T-cell (primary cell): ENCODE results near the gene HS2ST1. TPM values are rescaled to one million over a fixed set of nuclear protein-coding genes. Genes with fewer than 3 reads are reported as not detected.
A peak's percentile ranks its signal among the peaks of the same experiment; 100 is the strongest.

ENCODE experiments used
- ATAC-seq, 4 experiments: fragments of 200-7000 bp in 3 of 4; fragments of 150-1000 bp in 1 of 4; cut with Tn5 transposase; replicated peaks in 1 of 4; 1 replicate in 3 of 4; 2 replicates in 1 of 4; pipeline ENCODE4 v1.10.0; 2021; ENCODE audit warnings: moderate library complexity in 3 of 4, mild to moderate bottlenecking in 2 of 4, moderate number of reproducible peaks in 1 of 4
- CTCF ChIA-PET, 2 donors: fragments of 300-600 bp; sonication (Branson Sonifier 250); formaldehyde crosslinking; loops; one replicate each; lab custom pipeline; 2022; ENCODE audit warnings: antibody characterized with exemption in 2 of 2; lab: Charles Lee
- POLR2A ChIA-PET, 2 donors: fragments of 300-600 bp; sonication (Branson Sonifier 250); formaldehyde crosslinking; loops; one replicate each; lab custom pipeline; 2022; ENCODE audit warnings: antibody characterized with exemption in 2 of 2; lab: Charles Lee
- DNase-seq, 35 experiments: peaks; one replicate each; pipeline versions ENCODE4 v3.0.0 to v3.0.0-alpha.2; 2013 to 2023
- H3K27ac ChIP-seq: one replicate; pipeline ENCODE4 v1.5.1; 2013; ENCODE audit warnings: low read length
- H3K27me3 ChIP-seq, 2 experiments: replicated peaks in 1 of 2; 1 replicate in 1 of 2; 2 replicates in 1 of 2; pipeline versions ENCODE4 v1.6.1 to v1.7.0; 2013; ENCODE audit warnings: low read length in 1 of 2, mixed read lengths in 1 of 2; ENCODE audit not compliant: control insufficient read depth in 2 of 2, insufficient read depth in 2 of 2; ENCODE audit errors: extremely low read depth in 1 of 2
- H3K36me3 ChIP-seq, 2 donors: 1 replicate in 1 of 2; 2 replicates in 1 of 2; pipeline versions ENCODE4 v1.6.1 to v1.7.0; 2013; ENCODE audit warnings: low read length in 1 of 2; ENCODE audit not compliant: control insufficient read depth in 2 of 2, insufficient read depth in 1 of 2; ENCODE audit errors: extremely low read depth in 1 of 2
- H3K4me1 ChIP-seq, 2 experiments: 1 replicate in 1 of 2; 2 replicates in 1 of 2; pipeline versions ENCODE4 v1.6.1 to v1.7.0; 2013; ENCODE audit warnings: low read length in 2 of 2, mixed read lengths in 1 of 2; ENCODE audit not compliant: insufficient read depth in 2 of 2, control insufficient read depth in 1 of 2; ENCODE audit errors: extremely low read depth in 1 of 2
- H3K4me3 ChIP-seq, 2 donors: 1 replicate in 1 of 2; 2 replicates in 1 of 2; pipeline versions ENCODE4 v1.5.1 to v1.7.0; 2013; ENCODE audit warnings: mild to moderate bottlenecking in 2 of 2, low read length in 1 of 2, moderate library complexity in 1 of 2; ENCODE audit not compliant: control insufficient read depth in 1 of 2; ENCODE audit errors: extremely low read depth in 1 of 2
- H3K9me3 ChIP-seq: 2 replicates; pipeline ENCODE4 v1.7.0; 2013
- H3K27ac Mint-ChIP-seq, 2 donors: one replicate each; pipeline ENCODE4 v1.8.0; 2020 to 2021; ENCODE audit warnings: mild to moderate bottlenecking in 2 of 2, mixed read lengths in 2 of 2
- H3K27me3 Mint-ChIP-seq, 2 donors: one replicate each; pipeline ENCODE4 v1.8.0; 2021 to 2022; ENCODE audit warnings: mixed read lengths in 2 of 2
- H3K36me3 Mint-ChIP-seq: one replicate; pipeline ENCODE4 v1.8.0; 2021; ENCODE audit warnings: mixed read lengths
- H3K4me1 Mint-ChIP-seq, 3 donors: one replicate each; pipeline ENCODE4 v1.8.0; 2020 to 2022; ENCODE audit warnings: mixed read lengths in 3 of 3, mild to moderate bottlenecking in 1 of 3
- H3K4me3 Mint-ChIP-seq, 3 donors: one replicate each; pipeline ENCODE4 v1.8.0; 2020 to 2022; ENCODE audit warnings: mild to moderate bottlenecking in 3 of 3, mixed read lengths in 3 of 3, moderate library complexity in 3 of 3
- H3K9me3 Mint-ChIP-seq, 3 donors: one replicate each; pipeline ENCODE4 v1.8.0; 2020 to 2022; ENCODE audit warnings: mixed read lengths in 3 of 3
- WGBS: methylation state at CpG from one replicate; pipeline ENCODE4 v1.1.5; 2013; ENCODE audit warnings: missing lambda C conversion rate; ENCODE audit not compliant: insufficient coverage; 5-methylcytosine and 5-hydroxymethylcytosine counted together
- total RNA-seq, 35 experiments: library from RNA in 6 of 35; stranded (reverse) in 6 of 35; fragments of 120-200 nt in 1 of 35; gene quantifications; one replicate each; pipeline versions ENCODE4 v1.2.1 to v1.2.4 and lab custom pipeline; 2013 to 2026

Gene HS2ST1
- total RNA-seq, 5 donors from 2014 or later (not counting 1 experiment from before 2014, with no cell fraction given): 10.5 to 14.0 (median 11.0) TPM

GRCh38 chr1:87034351-87034750 is 119.9 kb downstream of the HS2ST1 start:
- no peak overlapping the region for H3K27ac Mint-ChIP-seq
- Histone ChIP-seq H3K9me3 (no peaks in the 10 kb centered on the region), H3K27ac (no peak overlapping the region), H3K4me3 (no peak overlapping the region), H3K4me1 (no peaks in the 10 kb centered on the region), H3K27me3 (no peaks in the 10 kb centered on the region), H3K36me3 (no peaks in the 10 kb centered on the region)
- peaks cover 3% of the 10 kb centered on the region for H3K36me3 Mint-ChIP-seq
- H3K27me3 Mint-ChIP-seq: no peaks in the 10 kb centered on the region
- no CpG with 5 or more reads among the region's 2 CpGs for WGBS
- no peak overlapping the region for H3K4me3 Mint-ChIP-seq
- DNase-seq (no peak), ATAC-seq (no peak)
- CTCF ChIA-PET: interaction anchor here in 1 of 2 donors (0.6 kb wide), 1 partner anchor 204 kb away, joined by 3 read pairs; no protein-coding TSS in a partner anchor
- peaks cover 0 to 2% (median 0%) of the 10 kb centered on the region in 3 donors for H3K4me1 Mint-ChIP-seq
- POLR2A ChIA-PET: interaction anchor here in 1 of 2 donors (0.5 kb wide), 2 partner anchors 33 to 194 kb away, joined by 3 read pairs; no protein-coding TSS in a partner anchor
- H3K9me3 Mint-ChIP-seq: no peaks in the 10 kb centered on the region

GRCh38 chr1:87039096-87039495 is 124.7 kb downstream of the HS2ST1 start:
- Histone ChIP-seq H3K36me3 (no peaks in the 10 kb centered on the region), H3K27ac (no peak overlapping the region), H3K9me3 (no peaks in the 10 kb centered on the region), H3K4me3 (no peak overlapping the region), H3K27me3 (no peaks in the 10 kb centered on the region), H3K4me1 (peaks cover 0 to 6% of the 10 kb centered on the region in 2 experiments)
- no peaks in the 10 kb centered on the region for H3K27me3 Mint-ChIP-seq
- H3K4me3 Mint-ChIP-seq: no peak overlapping the region
- WGBS: no CpG with 5 or more reads among the region's 3 CpGs
- ATAC-seq (no peak), DNase-seq (no peak)
- H3K9me3 Mint-ChIP-seq: no peaks in the 10 kb centered on the region
- peaks cover 4% of the 10 kb centered on the region for H3K36me3 Mint-ChIP-seq
- CTCF ChIA-PET: no interaction called here
- H3K27ac Mint-ChIP-seq: no peak overlapping the region
- POLR2A ChIA-PET: no interaction called here
- H3K4me1 Mint-ChIP-seq: peaks cover 17 to 18% (median 18%) of the 10 kb centered on the region in 3 donors

GRCh38 chr1:87042111-87042811 is 127.8 kb downstream of the HS2ST1 start:
- ATAC-seq (no peak), DNase-seq (no peak)
- CTCF ChIA-PET: no interaction called here
- POLR2A ChIA-PET: no interaction called here
- Mint-ChIP-seq H3K4me3 (no peak overlapping the region), H3K27me3 (no peaks in the 10 kb centered on the region), H3K4me1 (peaks cover 37 to 42% (median 39%) of the 10 kb centered on the region in 3 donors), H3K9me3 (peaks cover 0 to 3% (median 0%) of the 10 kb centered on the region in 3 donors), H3K27ac (no peak overlapping the region), H3K36me3 (peaks cover 10% of the 10 kb centered on the region)
- H3K4me3 ChIP-seq: no peak overlapping the region
- H3K4me1 ChIP-seq: peaks cover 10 to 25% of the 10 kb centered on the region in 2 experiments
- no peaks in the 10 kb centered on the region for H3K9me3 ChIP-seq
- H3K27ac ChIP-seq: no peak overlapping the region
- H3K36me3 ChIP-seq: no peaks in the 10 kb centered on the region
- WGBS: no CpG with 5 or more reads among the region's 4 CpGs
- no peaks in the 10 kb centered on the region for H3K27me3 ChIP-seq

- H3K4me1 Mint-ChIP-seq: peaks cover 44 to 48% (median 44%) of the 10 kb centered on the region in 3 donors
- Histone ChIP-seq H3K27ac (no peak overlapping the region), H3K36me3 (no peaks in the 10 kb centered on the region), H3K27me3 (no peaks in the 10 kb centered on the region), H3K9me3 (no peaks in the 10 kb centered on the region), H3K4me1 (peaks cover 10 to 25% of the 10 kb centered on the region in 2 experiments), H3K4me3 (no peak overlapping the region)
- no peaks in the 10 kb centered on the region for H3K27me3 Mint-ChIP-seq
- DNase-seq: no peak
- no peak overlapping the region for H3K27ac Mint-ChIP-seq
- H3K36me3 Mint-ChIP-seq: peaks cover 16% of the 10 kb centered on the region
- POLR2A ChIA-PET: interaction anchor here in 1 of 2 donors (0.6 to 2.3 kb wide), 3 partner anchors 59 to 189 kb away, joined by 4 to 35 read pairs (median 5); partner anchors contain the start of genes HS2ST1 and SELENOF
- peak overlapping the region in 1 of 3 donors; percentile 70 for H3K4me3 Mint-ChIP-seq
- ATAC-seq: peak in 2 of 4 experiments; percentile 21 to 28
- peaks cover 0 to 11% (median 5%) of the 10 kb centered on the region in 3 donors for H3K9me3 Mint-ChIP-seq
- CTCF ChIA-PET: interaction anchor here (0.5 to 3.5 kb wide), 8 partner anchors 39 to 340 kb away, joined by 3 to 16 read pairs (median 4); partner anchors contain the start of genes HS2ST1 (in 1 of the 2), SELENOF (in 1 of the 2) and SH3GLB1 (in 1 of the 2)
Observed at GRCh38 chr1:87044424-87044823, 130.0 kb downstream of the HS2ST1 start.

- Histone ChIP-seq H3K27me3 (no peaks in the 10 kb centered on the region), H3K27ac (peak overlapping the region; percentile 14), H3K4me1 (peaks cover 10 to 25% of the 10 kb centered on the region in 2 experiments), H3K9me3 (no peaks in the 10 kb centered on the region), H3K36me3 (no peaks in the 10 kb centered on the region), H3K4me3 (no peak overlapping the region)
- Mint-ChIP-seq H3K9me3 (peaks cover 0 to 11% (median 5%) of the 10 kb centered on the region in 3 donors), H3K4me3 (peak overlapping the region in 1 of 3 donors; percentile 70), H3K27ac (peak overlapping the region; percentile 4), H3K4me1 (peaks cover 48 to 52% (median 48%) of the 10 kb centered on the region in 3 donors), H3K36me3 (peaks cover 16% of the 10 kb centered on the region), H3K27me3 (no peaks in the 10 kb centered on the region)
- ATAC-seq: peak; percentile 77 to 81 (median 80)
- peak in 32 of 35 experiments; percentile 18 to 80 (median 45) for DNase-seq
- WGBS: 18% methylated on average over 2 of the region's 5 CpGs
- ChIA-PET POLR2A (interaction anchor here in 1 of 2 donors (0.6 to 2.3 kb wide), 4 partner anchors 19 to 189 kb away, joined by 4 to 35 read pairs (median 5); partner anchors contain the start of genes HS2ST1 and SELENOF), CTCF (interaction anchor here (0.8 to 3.5 kb wide), 6 partner anchors 39 to 341 kb away, joined by 3 to 16 read pairs (median 6); partner anchors contain the start of genes HS2ST1 (in 1 of the 2), SELENOF (in 1 of the 2) and SH3GLB1 (in 1 of the 2))
Observed at GRCh38 chr1:87044840-87045239, 130.4 kb downstream of the HS2ST1 start.

GRCh38 chr1:87045761-87046304 is 131.4 kb downstream of the HS2ST1 start:
- H3K27me3 Mint-ChIP-seq: no peaks in the 10 kb centered on the region

More at GRCh38 chr1:87045761-87046304, 131.4 kb downstream of the HS2ST1 start:
- peaks cover 16% of the 10 kb centered on the region for H3K36me3 Mint-ChIP-seq
- Histone ChIP-seq H3K27ac (no peak overlapping the region), H3K36me3 (no peaks in the 10 kb centered on the region), H3K4me3 (no peak overlapping the region), H3K27me3 (no peaks in the 10 kb centered on the region), H3K9me3 (no peaks in the 10 kb centered on the region), H3K4me1 (peaks cover 10 to 25% of the 10 kb centered on the region in 2 experiments)
- H3K4me3 Mint-ChIP-seq: peak overlapping the region in 1 of 3 donors; percentile 70
- POLR2A ChIA-PET: interaction anchor here (0.5 to 2.3 kb wide), 5 partner anchors 18 to 341 kb away, joined by 3 to 35 read pairs (median 3); partner anchors contain the start of genes HS2ST1 (in 1 of the 2), SELENOF (in 1 of the 2) and SH3GLB1 (in 1 of the 2)
- ATAC-seq (peak; percentile 52 to 76 (median 62)), DNase-seq (peak in 33 of 35 experiments; percentile 15 to 82 (median 62))
- CTCF ChIA-PET: interaction anchor here (1.0 to 3.5 kb wide), 6 partner anchors 37 to 540 kb away, joined by 3 to 16 read pairs (median 6); partner anchors contain the start of genes HS2ST1 (in 1 of the 2), SELENOF (in 1 of the 2) and SH3GLB1 (in 1 of the 2)
- H3K4me1 Mint-ChIP-seq: peaks cover 48 to 52% (median 52%) of the 10 kb centered on the region in 3 donors
- H3K9me3 Mint-ChIP-seq: peaks cover 0 to 11% (median 5%) of the 10 kb centered on the region in 3 donors
- H3K27ac Mint-ChIP-seq: peak overlapping the region; percentile 19 to 66
- WGBS: 13% methylated on average over 3 of the region's 5 CpGs
